Neuronal stem cell (in vitro differentiated cells): ENCODE measurements around the gene IPO8.
A peak's percentile ranks its signal among the peaks of the same experiment; 100 is the strongest.
"Not testable (repeated sequence)": the region's sequence is repeated elsewhere in the genome, so short reads cannot be mapped to it uniquely, and the experiment has no call there.

ENCODE experiments used
- DNase-seq: peaks from one replicate; pipeline ENCODE4 v3.0.0-alpha.2; 2013; ENCODE audit warnings: low spot score
- H2AFZ ChIP-seq: one replicate; pipeline ENCODE4 v1.6.1; 2013; ENCODE audit warnings: mild to moderate bottlenecking, low read length, inconsistent platforms
- H2AK5ac ChIP-seq: 2 replicates; pipeline ENCODE4 v1.6.1; 2013; ENCODE audit warnings: low read depth, mild to moderate bottlenecking, inconsistent platforms, low read length, moderate library complexity, mixed read lengths
- H2BK120ac ChIP-seq: 2 replicates; pipeline ENCODE4 v1.6.1; 2013; ENCODE audit warnings: low read depth, mild to moderate bottlenecking, inconsistent platforms, low read length, moderate library complexity, mixed read lengths
- H2BK12ac ChIP-seq: one replicate; pipeline ENCODE4 v1.6.1; 2013; ENCODE audit warnings: low read length, inconsistent platforms
- H2BK15ac ChIP-seq: 2 replicates; pipeline ENCODE4 v1.6.1; 2013; ENCODE audit warnings: mild to moderate bottlenecking, low read length, inconsistent platforms, mixed read lengths
- H2BK5ac ChIP-seq: one replicate; pipeline ENCODE4 v1.6.1; 2013; ENCODE audit warnings: inconsistent platforms, mild to moderate bottlenecking, low read length, moderate library complexity
- H3K14ac ChIP-seq: one replicate; pipeline ENCODE4 v1.6.1; 2013; ENCODE audit warnings: low read length, inconsistent platforms
- H3K18ac ChIP-seq: 2 replicates; pipeline ENCODE4 v1.6.1; 2013; ENCODE audit warnings: low read length, inconsistent platforms
- H3K23ac ChIP-seq: 2 replicates; pipeline ENCODE4 v1.6.1; 2013; ENCODE audit warnings: low read depth, mild to moderate bottlenecking, mixed read lengths, low read length, inconsistent platforms; ENCODE audit not compliant: poor library complexity
- H3K27ac ChIP-seq: replicated peaks from 3 replicates; pipeline ENCODE4 v1.5.1; 2013; ENCODE audit warnings: low read length, inconsistent platforms
- H3K27me3 ChIP-seq, 3 experiments: 2 replicates each; pipeline ENCODE4 v1.6.1; 2013; ENCODE audit warnings: low read length in 3 of 3, mild to moderate bottlenecking in 2 of 3, inconsistent platforms in 1 of 3, low read depth in 1 of 3, mixed read lengths in 1 of 3, moderate library complexity in 1 of 3; ENCODE audit not compliant: control insufficient read depth in 3 of 3, insufficient read depth in 3 of 3
- H3K36me3 ChIP-seq, 2 donors: replicated peaks in 1 of 2; 2 replicates each; pipeline ENCODE4 v1.6.1; 2013; ENCODE audit warnings: low read length in 2 of 2; ENCODE audit not compliant: control insufficient read depth in 2 of 2, insufficient read depth in 2 of 2
- H3K4ac ChIP-seq: 2 replicates; pipeline ENCODE4 v1.6.1; 2013; ENCODE audit warnings: inconsistent platforms, mild to moderate bottlenecking, low read length, moderate library complexity
- H3K4me1 ChIP-seq, 2 donors: 1 replicate in 1 of 2; 2 replicates in 1 of 2; pipeline ENCODE4 v1.6.1; 2013; ENCODE audit warnings: low read length in 2 of 2, low read depth in 1 of 2; ENCODE audit not compliant: control insufficient read depth in 2 of 2, insufficient read depth in 1 of 2
- H3K4me2 ChIP-seq: one replicate; pipeline ENCODE4 v1.6.1; 2013; ENCODE audit warnings: mild to moderate bottlenecking, low read length, inconsistent platforms; ENCODE audit not compliant: insufficient read depth, poor library complexity, severe bottlenecking
- H3K4me3 ChIP-seq, 2 donors: 2 replicates each; pipeline ENCODE4 v1.5.1; 2013; ENCODE audit warnings: low read length in 2 of 2, mild to moderate bottlenecking in 2 of 2, inconsistent platforms in 1 of 2, moderate library complexity in 1 of 2
- H3K79me1 ChIP-seq: one replicate; pipeline ENCODE4 v1.6.1; 2013; ENCODE audit warnings: low read depth, mild to moderate bottlenecking, inconsistent platforms, low read length, moderate library complexity
- H3K9ac ChIP-seq: one replicate; pipeline ENCODE4 v1.6.1; 2013; ENCODE audit warnings: mild to moderate bottlenecking, low read depth, low read length, inconsistent platforms; ENCODE audit not compliant: poor library complexity
- H3K9me3 ChIP-seq, 2 donors: replicated peaks in 1 of 2; 2 replicates each; pipeline versions ENCODE3 to v1.6.1; 2013; ENCODE audit warnings: low read length in 2 of 2, mild to moderate bottlenecking in 2 of 2, inconsistent platforms in 1 of 2, low read depth in 1 of 2, mixed read lengths in 1 of 2, moderate library complexity in 1 of 2; ENCODE audit not compliant: control insufficient read depth in 2 of 2, insufficient read depth in 1 of 2
- H4K8ac ChIP-seq: one replicate; pipeline ENCODE4 v1.6.1; 2013; ENCODE audit warnings: low read depth, mild to moderate bottlenecking, inconsistent platforms, low read length, moderate library complexity
- H4K91ac ChIP-seq: one replicate; pipeline ENCODE4 v1.6.1; 2013; ENCODE audit warnings: low read length, low read depth, mild to moderate bottlenecking, inconsistent platforms; ENCODE audit not compliant: poor library complexity
- WGBS, 2 donors: extraction: QIAGEN DNeasy Blood & Tissue Kit; methylation state at CpG; one replicate each; pipeline ENCODE4 v1.1.7; 2013; ENCODE audit warnings: missing lambda C conversion rate in 2 of 2, mixed read lengths in 1 of 2; ENCODE audit not compliant: insufficient read length in 2 of 2, insufficient replicate concordance in 1 of 2; ENCODE audit errors: extremely low coverage in 2 of 2; 5-methylcytosine and 5-hydroxymethylcytosine counted together

The IPO8 gene

DNA sequence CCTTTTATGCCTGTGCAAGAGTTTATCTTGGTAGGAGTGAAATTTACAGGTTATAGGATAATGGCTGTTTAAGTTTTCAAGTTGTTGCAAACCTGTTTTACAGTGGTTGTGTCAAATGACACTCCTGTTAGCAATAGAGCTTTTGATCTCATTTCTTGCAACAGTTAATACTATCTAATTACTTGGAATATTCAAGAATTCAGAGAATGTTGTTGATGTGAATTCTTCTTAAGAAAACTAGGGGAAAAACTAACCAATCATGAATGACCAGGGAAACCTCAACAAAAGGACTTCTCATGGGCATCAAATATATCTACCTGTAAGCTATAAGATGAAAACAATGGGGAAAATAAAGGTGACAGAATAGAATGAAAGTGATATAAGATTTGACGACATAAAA is 85.0 kb downstream of the IPO8 start:
- H3K23ac ChIP-seq, result no peak overlapping the region
- H2BK12ac ChIP-seq, result no peak overlapping the region
- H2BK15ac ChIP-seq, result no peak overlapping the region
- DNase-seq, result no peak
- H3K27me3 ChIP-seq, result no peaks in the 10 kb centered on the region
- no peak overlapping the region for H2BK120ac ChIP-seq
- no peak overlapping the region for H4K8ac ChIP-seq
- no peak overlapping the region for H3K4me2 ChIP-seq
- 100% methylated on average over 1 of the region's 1 CpG; no CpG with 5 or more reads in 1 of the 2 donors for WGBS, 2 donors
- H2AK5ac ChIP-seq, result no peak overlapping the region
- no peak overlapping the region for H2AFZ ChIP-seq
- no peak overlapping the region for H2BK5ac ChIP-seq
- no peak overlapping the region for H3K4me3 ChIP-seq
- H3K9ac ChIP-seq, result no peak overlapping the region
- H3K79me1 ChIP-seq, result no peaks in the 10 kb centered on the region
- no peak overlapping the region for H3K4ac ChIP-seq
- H3K9me3 ChIP-seq, result no peaks in the 10 kb centered on the region
- no peak overlapping the region for H3K27ac ChIP-seq
- no peak overlapping the region for H3K14ac ChIP-seq
- H3K18ac ChIP-seq, result no peak overlapping the region
- no peaks in the 10 kb centered on the region for H3K36me3 ChIP-seq
- H3K4me1 ChIP-seq, result peaks cover 0 to 7% of the 10 kb centered on the region in 2 donors
- no peak overlapping the region for H4K91ac ChIP-seq

DNA sequence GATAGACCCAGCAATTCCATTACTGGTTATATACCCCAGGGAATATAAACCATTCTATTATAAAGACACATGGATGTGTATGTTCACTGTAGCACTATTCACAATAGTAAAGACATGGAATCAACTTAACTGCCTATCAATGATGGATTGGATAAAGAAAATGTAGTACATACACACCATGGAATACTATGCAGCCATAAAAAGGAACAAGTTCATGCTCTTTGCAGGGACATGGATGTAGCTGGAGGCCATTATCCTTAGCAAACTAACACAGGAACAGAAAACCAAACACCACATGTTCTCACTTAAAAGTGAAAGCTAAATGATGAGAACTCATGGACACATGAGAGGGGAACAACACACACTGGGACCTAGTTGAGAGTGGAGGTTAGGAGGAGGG is 85.8 kb downstream of the IPO8 start:
- H3K14ac ChIP-seq, H3K9me3 ChIP-seq, H3K18ac ChIP-seq, H2BK5ac ChIP-seq, H2BK120ac ChIP-seq, H3K79me1 ChIP-seq, H4K91ac ChIP-seq, H3K36me3 ChIP-seq, H3K4me2 ChIP-seq, H2BK15ac ChIP-seq, H2AK5ac ChIP-seq, H3K4me1 ChIP-seq, H3K23ac ChIP-seq, H3K4me3 ChIP-seq, H4K8ac ChIP-seq, H2AFZ ChIP-seq, DNase-seq, H2BK12ac ChIP-seq, H3K27me3 ChIP-seq, H3K27ac ChIP-seq, H3K4ac ChIP-seq, H3K9ac ChIP-seq: not testable (repeated sequence)

DNA sequence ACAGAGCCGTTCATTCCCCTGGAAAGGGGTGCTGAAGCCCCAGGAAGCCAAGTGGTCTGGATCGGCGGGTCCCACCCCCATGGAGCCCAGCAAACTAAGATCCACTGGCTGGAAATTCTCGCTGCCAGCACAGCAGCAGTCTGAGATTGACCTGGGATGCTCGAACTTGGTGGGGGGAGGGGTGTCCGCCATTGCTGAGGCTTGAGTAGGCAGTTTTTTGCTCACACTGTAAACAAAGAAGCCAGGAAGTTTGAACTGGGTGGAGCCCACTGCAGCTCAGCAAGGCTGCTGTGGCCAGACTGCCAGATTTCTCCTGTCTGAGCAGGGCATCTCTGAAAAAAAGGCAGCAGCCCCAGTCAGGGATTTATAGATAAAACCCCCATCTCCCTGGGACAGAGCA is 91.4 kb downstream of the IPO8 start:
- H4K91ac ChIP-seq, H2BK15ac ChIP-seq, H4K8ac ChIP-seq, H3K18ac ChIP-seq, H2BK12ac ChIP-seq, DNase-seq, H3K9me3 ChIP-seq, H3K4me1 ChIP-seq, H2BK120ac ChIP-seq, H3K79me1 ChIP-seq, H3K4me3 ChIP-seq, H3K27ac ChIP-seq, H2BK5ac ChIP-seq, H3K27me3 ChIP-seq, H3K9ac ChIP-seq, H3K36me3 ChIP-seq, H3K23ac ChIP-seq, H3K4me2 ChIP-seq, H2AK5ac ChIP-seq, H3K4ac ChIP-seq: not testable (repeated sequence)
- peak overlapping the region; percentile 8 for H3K14ac ChIP-seq
- H2AFZ ChIP-seq, result peak overlapping the region; percentile 79
- WGBS, 2 donors, result no CpG with 5 or more reads among the region's 6 CpGs

DNA sequence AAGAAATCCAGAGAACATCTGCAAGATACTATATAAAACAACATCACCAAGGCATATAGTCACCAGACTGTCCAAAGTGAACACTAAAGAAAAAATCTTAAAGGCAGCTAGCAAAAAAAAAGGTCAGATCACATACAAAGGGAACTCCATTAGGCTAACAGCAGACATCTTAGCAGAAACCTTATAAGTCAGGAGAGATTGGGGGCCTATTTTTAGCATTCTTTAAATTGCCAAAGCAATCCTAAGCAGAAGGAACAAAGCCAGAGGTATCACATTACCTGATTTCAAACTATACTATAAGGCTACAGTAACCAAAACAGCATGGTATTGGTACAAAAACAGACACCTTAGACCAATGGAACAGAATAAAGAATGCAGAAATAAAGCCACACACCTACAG is 92.5 kb downstream of the IPO8 start:
- no peak overlapping the region for H4K8ac ChIP-seq
- H2BK15ac ChIP-seq, result no peak overlapping the region
- DNase-seq, result no peak
- H2BK12ac ChIP-seq, result no peak overlapping the region
- no peaks in the 10 kb centered on the region for H3K79me1 ChIP-seq
- H4K91ac ChIP-seq, result no peak overlapping the region
- H3K9ac ChIP-seq, result no peak overlapping the region
- H3K27ac ChIP-seq, result no peak overlapping the region
- H2AK5ac ChIP-seq, result no peak overlapping the region
- H2BK5ac ChIP-seq, result no peak overlapping the region
- H3K4me3 ChIP-seq, result no peak overlapping the region
- H3K14ac ChIP-seq, result no peak overlapping the region
- H3K23ac ChIP-seq, result no peak overlapping the region
- no peaks in the 10 kb centered on the region for H3K4me1 ChIP-seq
- no peak overlapping the region for H3K4me2 ChIP-seq
- H3K4ac ChIP-seq, result no peak overlapping the region
- no peaks in the 10 kb centered on the region for H3K27me3 ChIP-seq
- no peak overlapping the region for H2BK120ac ChIP-seq
- no peak overlapping the region for H3K18ac ChIP-seq
- no peaks in the 10 kb centered on the region for H3K36me3 ChIP-seq
- H3K9me3 ChIP-seq, result no peaks in the 10 kb centered on the region
- no peak overlapping the region for H2AFZ ChIP-seq
